ENCODE data around the gene PSMF1. TPM values are rescaled to one million over a fixed set of nuclear protein-coding genes. Genes with fewer than 3 reads are reported as not detected.

Gene PSMF1
- total RNA-seq, 1 donor from 2014 or later = 86.0 TPM

GRCh38 chr20:1130058-1130694 is 11.8 kb downstream of the PSMF1 start:
- TF ChIP-seq, protein P1, sequence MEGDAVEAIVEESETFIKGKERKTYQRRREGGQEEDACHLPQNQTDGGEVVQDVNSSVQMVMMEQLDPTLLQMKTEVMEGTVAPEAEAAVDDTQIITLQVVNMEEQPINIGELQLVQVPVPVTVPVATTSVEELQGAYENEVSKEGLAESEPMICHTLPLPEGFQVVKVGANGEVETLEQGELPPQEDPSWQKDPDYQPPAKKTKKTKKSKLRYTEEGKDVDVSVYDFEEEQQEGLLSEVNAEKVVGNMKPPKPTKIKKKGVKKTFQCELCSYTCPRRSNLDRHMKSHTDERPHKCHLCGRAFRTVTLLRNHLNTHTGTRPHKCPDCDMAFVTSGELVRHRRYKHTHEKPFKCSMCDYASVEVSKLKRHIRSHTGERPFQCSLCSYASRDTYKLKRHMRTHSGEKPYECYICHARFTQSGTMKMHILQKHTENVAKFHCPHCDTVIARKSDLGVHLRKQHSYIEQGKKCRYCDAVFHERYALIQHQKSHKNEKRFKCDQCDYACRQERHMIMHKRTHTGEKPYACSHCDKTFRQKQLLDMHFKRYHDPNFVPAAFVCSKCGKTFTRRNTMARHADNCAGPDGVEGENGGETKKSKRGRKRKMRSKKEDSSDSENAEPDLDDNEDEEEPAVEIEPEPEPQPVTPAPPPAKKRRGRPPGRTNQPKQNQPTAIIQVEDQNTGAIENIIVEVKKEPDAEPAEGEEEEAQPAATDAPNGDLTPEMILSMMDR (IDR thresholded peaks at IDR 0.05; ENCODE audit: unreplicated experiment) = no peak
- Mint-ChIP-seq H3K4me1 (no peaks in the 10 kb centered on the region), H3K9me3 (peaks cover 7% of the 10 kb centered on the region), H3K4me3 (no peak overlapping the region), H3K27me3 (ENCODE audit: low read depth) (no peaks in the 10 kb centered on the region), H3K36me3 (peaks cover 64% of the 10 kb centered on the region), H3K27ac (no peak overlapping the region)
- no peak for DNase-seq (ENCODE audit: low spot score in 2 of 2, unreplicated experiment in 2 of 2)

GRCh38 chr20:1130847-1131246 is 12.4 kb downstream of the PSMF1 start:
- no peaks in the 10 kb centered on the region for H3K4me1 Mint-ChIP-seq
- DNase-seq (ENCODE audit: low spot score in 2 of 2, unreplicated experiment in 2 of 2) = no peak
- H3K9me3 Mint-ChIP-seq = peaks cover 7% of the 10 kb centered on the region
- H3K4me3 Mint-ChIP-seq = no peak overlapping the region
- TF ChIP-seq, protein P1 (IDR thresholded peaks at IDR 0.05; ENCODE audit: unreplicated experiment) = no peak
- H3K27ac Mint-ChIP-seq = no peak overlapping the region
- peaks cover 70% of the 10 kb centered on the region for H3K36me3 Mint-ChIP-seq
- no peaks in the 10 kb centered on the region for H3K27me3 Mint-ChIP-seq (ENCODE audit: low read depth)

DNA sequence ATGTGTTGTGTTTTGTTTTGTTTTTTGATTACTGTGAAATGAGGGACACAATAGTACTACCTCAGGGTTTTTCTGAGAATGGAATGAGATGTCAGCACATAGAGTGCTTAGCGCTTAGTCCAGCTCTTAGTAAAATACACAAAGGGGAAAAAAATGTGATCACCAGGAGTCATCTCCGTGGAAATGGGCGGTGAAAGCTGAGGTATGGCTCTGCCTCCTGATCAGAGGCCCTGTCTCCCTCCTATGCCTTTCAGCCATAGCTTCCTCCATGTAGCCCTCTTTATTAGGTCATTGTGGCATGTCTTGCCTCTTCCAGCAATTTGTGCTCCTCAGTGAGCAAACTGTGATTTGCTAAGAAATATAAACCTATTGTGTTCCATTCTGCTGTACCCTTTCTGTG is 13.0 kb downstream of the PSMF1 start:
- Mint-ChIP-seq H3K36me3 (peaks cover 72% of the 10 kb centered on the region), H3K27ac (no peak overlapping the region), H3K27me3 (ENCODE audit: low read depth) (no peaks in the 10 kb centered on the region), H3K4me3 (no peak overlapping the region), H3K9me3 (peaks cover 7% of the 10 kb centered on the region), H3K4me1 (no peaks in the 10 kb centered on the region)
- DNase-seq (ENCODE audit: low spot score in 2 of 2, unreplicated experiment in 2 of 2) = no peak
- TF ChIP-seq, protein P1 (IDR thresholded peaks at IDR 0.05; ENCODE audit: unreplicated experiment) = no peak

DNA sequence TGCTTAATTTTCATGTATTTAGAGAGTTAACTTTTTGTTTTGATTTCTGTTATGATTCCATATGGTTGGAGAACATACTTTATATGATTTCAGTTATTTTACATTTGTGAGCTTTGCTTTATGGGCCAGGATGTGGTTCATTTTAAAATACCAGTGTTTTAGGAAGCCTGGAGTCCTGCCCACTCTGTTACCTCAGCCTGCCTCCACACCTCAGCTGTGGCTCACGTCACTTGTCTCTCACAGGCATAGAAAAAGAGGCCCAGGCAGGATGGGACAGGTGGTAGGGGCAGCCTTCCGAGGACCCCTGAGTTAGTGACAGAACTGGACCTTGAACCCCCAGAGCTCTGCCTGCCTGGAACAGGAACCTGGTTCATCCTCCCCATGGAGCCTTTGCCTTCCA is 16.0 kb downstream of the PSMF1 start:
- Mint-ChIP-seq H3K9me3 (peaks cover 7% of the 10 kb centered on the region), H3K4me1 (no peaks in the 10 kb centered on the region), H3K27me3 (ENCODE audit: low read depth) (no peaks in the 10 kb centered on the region), H3K4me3 (no peak overlapping the region), H3K36me3 (peaks cover 76% of the 10 kb centered on the region), H3K27ac (no peak overlapping the region)
- DNase-seq (ENCODE audit: low spot score in 2 of 2, unreplicated experiment in 2 of 2) = no peak
- TF ChIP-seq, protein P1 (IDR thresholded peaks at IDR 0.05; ENCODE audit: unreplicated experiment) = no peak

DNA sequence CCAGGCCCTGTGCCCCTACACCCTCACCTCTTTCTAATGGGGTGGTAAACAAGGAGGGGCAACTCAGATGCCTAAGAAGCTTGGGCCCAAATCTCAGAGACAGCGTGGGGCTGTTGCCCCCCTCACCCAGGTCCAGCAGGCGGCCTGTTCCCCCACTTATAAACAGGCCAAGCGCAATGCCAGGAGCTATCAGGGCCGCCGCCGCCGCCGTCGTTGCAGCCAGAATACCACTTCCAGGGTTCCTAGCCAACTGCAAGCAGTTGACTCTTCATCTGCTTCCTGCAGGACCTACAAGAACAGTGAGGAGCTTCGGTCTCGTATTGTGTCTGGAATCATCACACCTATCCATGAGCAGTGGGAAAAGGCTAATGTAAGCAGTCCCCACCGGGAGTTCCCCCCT is 16.4 kb downstream of the PSMF1 start:
- peaks cover 73% of the 10 kb centered on the region for H3K36me3 Mint-ChIP-seq
- no peaks in the 10 kb centered on the region for H3K27me3 Mint-ChIP-seq (ENCODE audit: low read depth)
- no peaks in the 10 kb centered on the region for H3K4me1 Mint-ChIP-seq
- no peak overlapping the region for H3K27ac Mint-ChIP-seq
- TF ChIP-seq, protein P1 (IDR thresholded peaks at IDR 0.05; ENCODE audit: unreplicated experiment) = no peak
- no peak for DNase-seq (ENCODE audit: low spot score in 2 of 2, unreplicated experiment in 2 of 2)
- no peak overlapping the region for H3K4me3 Mint-ChIP-seq
- peaks cover 7% of the 10 kb centered on the region for H3K9me3 Mint-ChIP-seq

GRCh38 chr20:1137236-1137635 is 18.8 kb downstream of the PSMF1 start:
- Mint-ChIP-seq H3K27me3 (ENCODE audit: low read depth) (no peaks in the 10 kb centered on the region), H3K4me1 (no peaks in the 10 kb centered on the region), H3K9me3 (peaks cover 24% of the 10 kb centered on the region), H3K36me3 (peaks cover 67% of the 10 kb centered on the region), H3K27ac (no peak overlapping the region), H3K4me3 (no peak overlapping the region)
- no peak for DNase-seq (ENCODE audit: low spot score in 2 of 2, unreplicated experiment in 2 of 2)
- TF ChIP-seq, protein P1 (IDR thresholded peaks at IDR 0.05; ENCODE audit: unreplicated experiment) = no peak
